Measurements from ENCODE around the gene ZNF697.

DNA sequence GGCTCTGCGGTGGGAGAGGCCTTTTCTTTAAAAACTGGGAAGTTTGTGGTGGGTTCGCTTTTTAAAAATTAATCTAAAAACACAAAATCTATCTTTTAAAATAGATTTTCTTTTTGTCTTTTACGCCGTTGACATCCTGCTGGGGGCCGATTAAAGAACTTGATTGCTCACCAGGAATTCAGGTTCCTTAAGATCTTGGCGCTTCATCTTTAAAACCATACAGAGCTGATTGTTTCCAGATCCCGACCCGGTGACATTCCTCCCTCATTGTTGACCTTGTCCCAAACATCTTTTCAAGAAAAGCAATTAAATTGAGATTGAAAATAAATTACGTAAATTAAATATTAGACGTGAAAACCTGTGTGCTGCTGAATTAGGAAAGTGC lies 546 bp upstream of the ZNF697 start:
- TF ChIP-seq, protein P1, sequence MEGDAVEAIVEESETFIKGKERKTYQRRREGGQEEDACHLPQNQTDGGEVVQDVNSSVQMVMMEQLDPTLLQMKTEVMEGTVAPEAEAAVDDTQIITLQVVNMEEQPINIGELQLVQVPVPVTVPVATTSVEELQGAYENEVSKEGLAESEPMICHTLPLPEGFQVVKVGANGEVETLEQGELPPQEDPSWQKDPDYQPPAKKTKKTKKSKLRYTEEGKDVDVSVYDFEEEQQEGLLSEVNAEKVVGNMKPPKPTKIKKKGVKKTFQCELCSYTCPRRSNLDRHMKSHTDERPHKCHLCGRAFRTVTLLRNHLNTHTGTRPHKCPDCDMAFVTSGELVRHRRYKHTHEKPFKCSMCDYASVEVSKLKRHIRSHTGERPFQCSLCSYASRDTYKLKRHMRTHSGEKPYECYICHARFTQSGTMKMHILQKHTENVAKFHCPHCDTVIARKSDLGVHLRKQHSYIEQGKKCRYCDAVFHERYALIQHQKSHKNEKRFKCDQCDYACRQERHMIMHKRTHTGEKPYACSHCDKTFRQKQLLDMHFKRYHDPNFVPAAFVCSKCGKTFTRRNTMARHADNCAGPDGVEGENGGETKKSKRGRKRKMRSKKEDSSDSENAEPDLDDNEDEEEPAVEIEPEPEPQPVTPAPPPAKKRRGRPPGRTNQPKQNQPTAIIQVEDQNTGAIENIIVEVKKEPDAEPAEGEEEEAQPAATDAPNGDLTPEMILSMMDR (IDR thresholded peaks at IDR 0.05; ENCODE audit: insufficient read depth, low read depth, low read length): no peak
- TF ChIP-seq EZH2 (IDR thresholded peaks at IDR 0.05; ENCODE audit: insufficient read depth, low read length): no peak

All from astrocyte (in vitro differentiated cells and primary cell).